ENCODE results near the gene KHSRP.
"Not testable (repeated sequence)": the region's sequence is repeated elsewhere in the genome, so short reads cannot be mapped to it uniquely, and the experiment has no call there.

KHSRP gene

GRCh38 chr19:6417713-6418561, 6.7 kb downstream of the KHSRP start:
- DNase-seq, result no peak

DNA sequence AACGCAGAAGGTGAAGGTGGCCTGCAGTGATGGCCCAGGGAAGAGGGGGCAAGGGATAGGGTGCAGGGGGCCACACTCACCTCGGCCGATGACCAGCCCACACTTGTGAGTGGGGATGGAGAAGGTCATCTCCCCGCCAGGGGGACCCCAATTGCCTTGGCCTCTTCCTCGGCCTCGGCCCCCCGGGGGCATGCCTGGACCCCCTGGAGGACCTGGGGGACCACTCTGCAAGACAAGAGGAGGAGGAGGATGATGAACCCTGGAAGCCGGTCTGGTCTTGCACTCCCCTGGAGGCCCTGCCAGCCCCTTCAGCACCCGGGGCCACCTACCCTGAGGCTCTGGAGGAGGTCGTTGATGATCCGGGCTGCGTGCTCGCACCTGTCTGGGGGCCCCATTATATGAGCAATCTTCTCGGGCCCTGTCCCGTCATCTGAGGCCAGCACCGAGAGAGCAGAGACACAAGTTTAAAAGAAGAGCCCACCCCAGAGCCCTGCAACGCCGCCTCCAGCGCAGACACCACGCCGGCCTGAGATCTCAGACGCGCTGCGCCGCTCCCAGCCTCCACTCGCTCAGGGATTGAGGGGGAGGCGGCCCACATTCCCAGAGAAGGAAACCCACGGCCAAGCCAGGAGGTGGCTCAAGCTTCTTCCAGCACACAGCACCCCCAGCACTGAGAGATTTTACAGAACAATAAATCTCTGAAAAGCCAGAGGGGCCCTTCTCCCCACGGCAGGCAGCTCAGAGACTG, 7.8 kb downstream of the KHSRP start:
- no peak for DNase-seq

DNA sequence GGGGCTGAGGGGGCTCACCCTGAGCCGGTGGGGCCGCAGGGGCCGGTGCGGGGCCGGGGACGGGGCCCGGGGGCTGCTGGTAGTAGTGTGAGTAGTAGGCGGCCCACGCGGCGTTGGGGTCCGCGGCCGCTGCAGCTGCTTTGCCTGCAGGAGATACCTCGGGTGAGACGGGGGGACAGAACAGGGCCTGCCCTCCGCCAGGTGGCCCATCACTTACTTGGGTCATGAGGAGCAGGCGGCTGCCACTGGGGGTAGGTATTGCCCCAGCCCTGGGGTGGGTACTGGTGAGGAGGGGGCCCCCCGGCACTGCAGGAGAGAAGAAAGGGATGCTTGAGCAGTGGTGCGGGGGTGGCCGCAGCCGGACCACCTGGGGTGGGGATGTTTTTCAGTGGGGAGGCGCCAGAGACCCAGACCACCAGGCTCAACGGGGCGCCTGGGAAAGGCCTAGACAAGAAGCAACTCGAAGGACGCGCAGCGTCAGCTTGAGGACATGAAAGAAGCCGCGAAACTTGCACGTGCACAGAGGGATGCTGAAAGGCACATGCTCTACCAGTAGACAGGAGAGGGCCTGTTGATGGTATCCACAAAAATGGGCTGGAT, 8.9 kb downstream of the KHSRP start:
- no peak for DNase-seq

DNA sequence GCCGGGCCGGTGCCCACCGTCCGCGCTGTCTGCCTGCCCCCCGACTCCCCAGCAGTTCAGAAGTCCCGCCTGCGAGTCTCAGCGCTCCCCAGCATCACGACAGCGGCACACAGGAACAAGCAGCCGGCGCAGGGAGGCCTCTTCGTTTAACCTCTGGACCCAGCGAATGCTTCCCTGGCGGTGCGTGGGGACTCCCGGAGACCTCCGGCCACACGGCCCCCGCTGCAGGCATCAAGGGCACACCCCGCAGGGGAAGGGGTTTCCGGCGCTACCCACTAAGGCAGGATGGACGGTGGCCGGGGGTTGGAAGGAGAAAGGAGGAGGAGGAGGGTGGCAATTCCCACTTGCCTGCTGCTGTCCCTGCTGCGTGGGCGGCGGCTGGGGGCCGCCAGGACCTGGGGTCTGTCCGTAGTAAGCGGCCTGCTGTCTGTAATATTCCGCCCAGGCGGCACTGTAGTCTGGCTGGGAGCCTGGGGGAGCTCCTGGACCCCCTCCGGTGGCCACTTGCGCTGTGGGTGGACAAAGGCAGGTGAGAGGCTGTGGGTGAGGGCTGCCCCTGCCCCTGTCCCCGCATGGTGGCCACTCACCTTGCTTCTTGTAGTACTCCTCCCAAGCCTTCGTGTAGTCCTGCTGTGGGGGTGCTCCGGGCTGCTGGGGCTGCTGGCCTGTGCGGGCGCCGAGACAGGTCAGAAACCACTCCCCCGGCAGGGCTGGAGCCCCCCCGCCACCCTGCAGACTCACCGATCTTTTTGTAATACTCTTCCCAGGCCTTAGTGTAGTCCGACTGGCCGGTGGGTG, 9.6 kb downstream of the KHSRP start:
- DNase-seq, result no peak

DNA sequence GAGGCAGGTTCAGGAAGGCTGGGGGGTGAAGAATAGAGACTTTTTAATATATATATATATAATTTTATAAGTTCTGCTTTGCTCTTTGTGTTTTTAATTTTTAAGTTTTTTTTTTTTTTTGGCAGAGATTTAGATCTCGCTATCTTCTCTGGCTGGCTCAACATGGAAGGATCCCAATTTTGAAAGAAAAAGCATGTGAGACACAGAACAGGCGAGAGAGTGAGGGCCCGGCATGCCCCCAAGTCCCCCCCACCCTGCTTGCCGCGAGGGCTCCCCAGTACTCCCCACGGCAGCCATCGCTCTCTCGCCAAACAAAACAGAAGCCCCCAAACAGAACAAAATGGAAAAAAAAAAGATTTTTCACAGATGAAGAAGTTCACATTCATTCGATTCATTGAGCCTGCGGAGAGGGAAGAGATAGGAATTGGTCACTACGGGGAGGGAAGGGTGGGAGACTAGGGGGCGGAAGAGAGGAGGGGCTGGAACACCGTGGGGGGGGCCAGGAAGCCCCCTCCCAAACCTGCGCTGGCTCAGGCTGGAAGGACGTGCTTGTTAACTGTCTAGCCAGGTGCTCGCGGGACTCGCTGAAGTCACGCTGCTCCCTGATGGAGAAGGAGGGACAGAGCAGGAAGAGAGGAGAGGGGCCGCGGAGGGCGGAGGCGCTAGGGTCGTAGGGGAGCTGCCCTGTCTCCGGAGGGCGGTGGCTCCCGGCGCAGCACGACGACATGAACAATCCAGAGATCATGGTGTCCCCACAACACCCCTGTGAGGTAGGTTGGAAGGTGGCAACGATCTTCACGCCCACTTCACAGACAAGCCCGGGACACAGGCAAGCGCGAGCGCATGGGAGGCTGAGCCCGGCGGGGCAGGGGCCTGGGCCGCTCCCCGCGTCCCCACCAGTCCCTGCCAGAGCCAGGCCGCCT, 10.6 kb downstream of the KHSRP start:
- no peak for DNase-seq

GRCh38 chr19:6413291-6413690, 11.3 kb downstream of the KHSRP start:
- no peak for DNase-seq

GRCh38 chr19:6412447-6413091, 12.0 kb downstream of the KHSRP start:
- DNase-seq, result no peak

DNA sequence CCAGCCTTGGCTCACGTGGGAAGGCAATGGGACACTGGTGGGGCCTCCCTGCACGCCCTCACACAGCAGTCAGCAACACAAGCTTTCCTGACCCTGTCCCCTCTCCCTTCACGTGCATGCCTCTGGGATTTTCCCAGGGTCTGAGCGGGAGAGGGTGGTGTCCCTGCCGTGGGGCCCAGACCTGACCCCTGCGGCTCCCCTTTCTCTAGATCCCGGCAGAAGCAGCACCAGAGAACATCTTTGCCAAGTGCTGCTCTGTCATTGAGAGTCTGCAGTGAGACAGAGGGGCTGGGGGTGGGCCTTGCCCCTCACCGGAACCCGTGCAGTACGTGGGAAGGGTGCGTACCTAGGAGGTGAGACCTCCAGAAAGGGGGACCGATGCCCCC, 12.6 kb downstream of the KHSRP start:
- DNase-seq, result no peak

- no peak for DNase-seq
Observed at GRCh38 chr19:6409346-6409745, 15.3 kb downstream of the KHSRP start.

DNA sequence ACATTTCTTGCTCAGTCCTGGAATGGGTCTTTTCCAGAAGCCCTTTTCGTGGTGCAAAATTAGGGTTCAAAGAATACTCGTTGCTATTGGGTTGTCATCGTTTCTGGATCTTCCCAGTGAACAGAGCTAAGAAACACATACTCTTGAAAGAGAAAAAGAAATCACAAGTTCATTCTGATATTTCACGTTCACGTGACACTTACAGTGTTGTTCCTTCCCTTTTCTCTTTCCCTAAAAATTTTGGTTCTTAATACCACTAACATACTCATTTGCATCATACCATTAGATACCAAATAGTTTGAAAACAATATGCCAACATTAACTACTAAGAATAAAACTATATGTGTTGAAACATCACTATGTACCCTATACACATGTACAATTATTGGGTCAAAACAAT, 18.2 kb downstream of the KHSRP start:
- no peak for DNase-seq

DNA sequence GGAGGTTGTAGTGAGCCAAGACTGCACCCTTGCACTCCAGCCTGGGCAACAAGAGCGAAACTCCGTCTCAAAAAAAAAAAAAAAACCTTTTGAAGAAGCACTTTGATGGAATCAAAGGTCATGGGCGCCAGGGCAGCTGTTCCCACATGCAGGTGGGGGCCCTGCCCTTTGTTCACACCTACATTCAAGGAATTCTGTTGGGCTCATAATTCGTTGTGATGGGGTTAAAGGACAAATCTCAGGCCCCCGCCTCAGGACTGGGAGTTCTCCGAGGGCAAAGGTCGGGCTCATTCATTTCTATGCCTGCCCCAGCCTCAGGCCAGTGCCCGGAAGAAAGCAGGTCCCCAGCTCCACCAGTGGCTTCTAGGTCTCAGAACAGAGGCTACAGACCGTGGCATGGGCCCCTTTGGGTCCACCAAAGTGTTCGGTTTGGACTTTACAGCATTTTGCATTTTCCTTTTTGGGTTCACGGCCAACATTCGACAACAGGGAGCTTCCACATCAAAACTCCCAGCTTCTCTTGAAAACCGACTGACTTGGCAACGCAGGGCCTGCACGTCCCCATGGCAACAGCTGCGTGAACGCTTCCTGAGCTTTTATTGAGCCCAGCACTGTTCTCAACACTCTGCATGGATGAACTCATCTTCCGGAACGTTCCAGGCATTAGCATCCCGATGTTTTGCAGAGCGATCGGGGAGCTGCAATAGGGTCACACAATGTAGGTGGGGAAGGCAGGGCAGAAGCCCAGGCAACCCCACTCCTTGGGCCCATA, 21.6 kb downstream of the KHSRP start:
- peak; percentile 80 for DNase-seq

DNA sequence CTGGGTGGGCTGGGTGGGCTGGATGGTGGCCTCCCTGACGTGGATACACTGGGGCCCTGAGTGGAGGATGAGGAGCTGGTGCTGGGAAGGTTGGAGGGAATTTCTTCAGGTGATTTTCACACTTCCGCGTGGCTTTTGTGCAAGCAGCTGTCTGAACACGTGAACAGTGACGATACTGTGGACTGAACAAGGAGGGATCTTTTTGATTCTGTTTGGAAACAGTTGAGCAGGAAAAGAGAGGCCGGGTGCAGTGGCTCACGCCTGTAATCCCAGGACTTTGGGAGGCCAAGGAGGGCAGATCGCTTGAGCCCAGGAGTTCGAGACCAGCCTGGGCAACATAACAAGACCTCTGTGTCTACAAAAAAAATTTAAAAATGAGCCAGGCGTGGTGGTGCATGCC, 22.6 kb downstream of the KHSRP start:
- DNase-seq, result no peak

GRCh38 chr19:6400062-6400944, 24.3 kb downstream of the KHSRP start:
- DNase-seq, result not testable (repeated sequence)

- DNase-seq, result no peak
Observed at GRCh38 chr19:6396305-6396704, 28.3 kb downstream of the KHSRP start.

- DNase-seq, result no peak
Observed at GRCh38 chr19:6394831-6395230, 29.8 kb downstream of the KHSRP start.

DNA sequence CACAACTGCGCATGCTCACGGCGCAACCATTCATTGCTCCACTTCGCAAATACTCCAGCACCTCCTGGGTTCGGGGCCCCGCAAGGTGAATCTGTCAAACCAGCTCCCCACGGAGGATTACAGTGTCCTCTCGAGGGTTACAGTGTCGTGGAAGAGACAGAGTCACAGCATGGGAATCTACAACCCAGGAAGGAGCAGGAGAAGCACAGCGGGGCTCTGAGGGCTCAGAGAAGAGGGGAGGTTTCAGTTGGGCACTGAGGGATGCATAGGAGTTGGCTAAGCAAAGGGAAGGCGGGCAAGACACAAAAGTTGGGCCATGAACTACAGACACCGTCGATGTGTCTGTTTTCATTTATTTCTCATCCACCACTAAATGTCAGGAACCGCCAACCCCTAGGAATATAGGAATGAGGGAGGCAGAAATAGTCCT, 30.6 kb downstream of the KHSRP start:
- no peak for DNase-seq

DNA sequence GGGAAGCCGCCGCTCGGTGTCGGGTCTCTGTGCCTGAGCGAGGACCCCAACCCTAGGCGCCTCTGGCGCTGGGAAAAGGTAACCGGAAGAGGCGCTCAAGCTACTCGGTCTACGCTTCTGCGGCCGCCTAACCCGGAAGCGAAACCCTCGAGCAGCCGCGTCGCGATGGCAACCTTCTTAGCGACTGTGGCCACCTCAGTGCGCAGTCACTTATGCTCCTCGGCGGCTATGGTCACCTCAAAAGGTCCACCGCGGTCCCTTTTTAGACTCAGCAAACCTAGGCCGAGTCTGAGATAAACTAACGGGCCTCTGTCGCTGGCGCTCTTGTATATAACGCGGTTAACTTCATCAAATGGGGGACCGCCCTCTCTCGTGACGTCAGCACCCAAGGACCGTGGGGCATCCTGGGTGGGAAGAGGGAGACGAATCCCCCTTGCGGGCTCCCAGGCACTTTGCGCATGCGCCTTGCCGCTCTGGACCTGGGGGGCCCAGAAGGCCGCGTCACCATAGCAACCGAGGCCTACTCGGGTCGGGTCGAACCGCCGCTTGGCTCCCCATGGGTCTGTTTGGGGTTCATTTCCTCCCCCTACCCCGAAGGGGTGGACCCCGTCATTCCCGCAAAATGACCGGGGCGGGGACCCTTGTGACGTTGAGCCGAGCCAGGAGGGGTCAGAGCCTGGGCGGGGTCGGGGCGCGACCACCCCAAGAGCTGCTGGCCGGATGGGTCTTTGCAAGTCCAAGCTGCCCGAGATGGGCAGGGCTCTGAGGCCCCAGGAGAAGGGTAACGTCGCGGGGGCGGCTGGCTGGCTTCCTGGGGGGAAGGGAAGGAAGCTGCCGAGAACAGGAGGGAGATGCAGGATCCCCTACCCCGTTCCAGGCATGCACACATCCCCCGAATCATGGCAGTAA, 31.3 kb downstream of the KHSRP start, which contains the start of gene GTF2F1:
Gene GTF2F1, minus strand, starts transcription at position 91 of the 909 bp plus-strand sequence. CDS start 169 bp downstream, outside the sequence.
- peak; percentile 98 for DNase-seq
